Smooth muscle cell (in vitro differentiated cells): ENCODE data around the gene ZFR. TPM values are rescaled to one million over a fixed set of nuclear protein-coding genes. Genes with fewer than 3 reads are reported as not detected.
A peak's percentile ranks its signal among the peaks of the same experiment; 100 is the strongest.

ENCODE experiments used
- DNase-seq: peaks from one replicate; lab custom pipeline; 2025; ENCODE audit not compliant: unreplicated experiment; lab: John Stamatoyannopoulos, UW
- H2AFZ ChIP-seq: fragments of 200-600 bp; sonication (generic); 2 replicates; pipeline ENCODE4 v1.6.0; 2016; ENCODE audit warnings: antibody characterized with exemption, low read depth, mild to moderate bottlenecking
- H3F3A ChIP-seq: fragments of 200-600 bp; sonication (generic); 2 replicates; pipeline ENCODE4 v1.6.0; 2017; ENCODE audit warnings: antibody characterized with exemption, low read depth
- H3K27ac ChIP-seq: fragments of 200-600 bp; sonication (generic); 2 replicates; pipeline ENCODE4 v1.5.1; 2016; ENCODE audit warnings: low read depth, mild to moderate bottlenecking
- H3K27me3 ChIP-seq: fragments of 200-600 bp; sonication (generic); 2 replicates; pipeline ENCODE4 v1.6.1; 2016; ENCODE audit warnings: low read depth, mild to moderate bottlenecking
- H3K36me3 ChIP-seq: fragments of 200-600 bp; sonication (generic); 2 replicates; pipeline ENCODE4 v1.5.1; 2016; ENCODE audit warnings: low read depth
- H3K4me1 ChIP-seq: fragments of 200-600 bp; sonication (generic); 2 replicates; pipeline ENCODE4 v1.5.1; 2016; ENCODE audit warnings: low read depth
- H3K4me2 ChIP-seq: fragments of 200-600 bp; sonication (generic); 2 replicates; pipeline ENCODE4 v1.6.0; 2016; ENCODE audit warnings: mild to moderate bottlenecking
- H3K4me3 ChIP-seq: fragments of 200-600 bp; sonication (generic); 2 replicates; pipeline ENCODE4 v1.5.1; 2016; ENCODE audit warnings: mild to moderate bottlenecking
- H3K79me2 ChIP-seq: fragments of 200-600 bp; sonication (generic); 2 replicates; pipeline ENCODE4 v1.6.0; 2016; ENCODE audit warnings: low read depth, mild to moderate bottlenecking
- H3K9ac ChIP-seq: fragments of 200-600 bp; sonication (generic); 2 replicates; pipeline ENCODE4 v1.6.0; 2016; ENCODE audit warnings: low read depth
- H3K9me3 ChIP-seq: fragments of 200-600 bp; sonication (generic); replicated peaks from 2 replicates; pipeline ENCODE4 v1.5.1; 2016; ENCODE audit warnings: low read depth
- H4K20me1 ChIP-seq: fragments of 200-600 bp; sonication (generic); 2 replicates; pipeline ENCODE4 v1.6.0; 2016; ENCODE audit warnings: low read depth
- CTCF ChIP-seq: fragments of 200-600 bp; sonication (generic); IDR thresholded peaks from 2 replicates; pipeline ENCODE4 v1.5.1; 2017; ENCODE audit warnings: borderline replicate concordance, mild to moderate bottlenecking, antibody characterized with exemption; ENCODE audit not compliant: insufficient read depth, poor library complexity, severe bottlenecking
- WGBS: methylation state at CpG from one replicate; pipeline ENCODE4 v1.1.7; 2016; ENCODE audit warnings: low lambda C conversion rate; 5-methylcytosine and 5-hydroxymethylcytosine counted together
- polyA plus RNA-seq: library from polyadenylated mRNA; unstranded; fragments of >200 nt; fragmentation: Nextera tagmentation; extraction: Ambion mirVana; gene quantifications from 2 replicates; pipeline ENCODE4 v1.2.1, GENCODE V29; 2016
- total RNA-seq: library from RNA; depleted of rRNA; stranded (reverse); fragments of >200 nt; gene quantifications from 2 replicates; pipeline ENCODE4 v1.2.3, GENCODE V29; 2014

Gene ZFR
- total and polyA plus RNA-seq, 2 experiments from 2014 or later: 54.9 to 80.2 TPM

GRCh38 chr5:32329395-32329834 lies 115.1 kb downstream of the ZFR start:
- H3K79me2 ChIP-seq: no peaks in the 10 kb centered on the region
- no peaks in the 10 kb centered on the region for H3K4me1 ChIP-seq
- H3K27me3 ChIP-seq: no peaks in the 10 kb centered on the region
- H3K9ac ChIP-seq: no peak overlapping the region
- no peak overlapping the region for H3K4me2 ChIP-seq
- no peaks in the 10 kb centered on the region for H3K9me3 ChIP-seq
- no peaks in the 10 kb centered on the region for H3F3A ChIP-seq
- peak; percentile 8 for DNase-seq
- TF ChIP-seq CTCF: peak; percentile 51
- H3K36me3 ChIP-seq: no peaks in the 10 kb centered on the region
- no peak overlapping the region for H3K27ac ChIP-seq
- H2AFZ ChIP-seq: no peak overlapping the region
- WGBS: 39% methylated on average over 10 of the region's 10 CpGs
- H4K20me1 ChIP-seq: no peaks in the 10 kb centered on the region
- H3K4me3 ChIP-seq: no peak overlapping the region

GRCh38 chr5:32326216-32326772 lies 118.2 kb downstream of the ZFR start:
- Histone ChIP-seq H2AFZ (no peak overlapping the region), H3K4me1 (no peaks in the 10 kb centered on the region), H3K9me3 (no peaks in the 10 kb centered on the region), H3K79me2 (no peaks in the 10 kb centered on the region), H3F3A (no peaks in the 10 kb centered on the region), H3K36me3 (no peaks in the 10 kb centered on the region), H4K20me1 (no peaks in the 10 kb centered on the region), H3K27me3 (no peaks in the 10 kb centered on the region), H3K4me2 (no peak overlapping the region), H3K27ac (no peak overlapping the region), H3K9ac (no peak overlapping the region), H3K4me3 (no peak overlapping the region)
- DNase-seq: no peak
- WGBS: 73% methylated on average over 3 of the region's 3 CpGs
- TF ChIP-seq CTCF: no peak

- WGBS: 100% methylated on average over 2 of the region's 4 CpGs
- H3F3A ChIP-seq: no peaks in the 10 kb centered on the region
- no peak for TF ChIP-seq CTCF
- no peak overlapping the region for H3K9ac ChIP-seq
- no peak overlapping the region for H2AFZ ChIP-seq
- H3K4me2 ChIP-seq: no peak overlapping the region
- no peaks in the 10 kb centered on the region for H3K9me3 ChIP-seq
- no peak overlapping the region for H3K4me3 ChIP-seq
- DNase-seq: no peak
- H3K4me1 ChIP-seq: no peaks in the 10 kb centered on the region
- H4K20me1 ChIP-seq: no peaks in the 10 kb centered on the region
- no peaks in the 10 kb centered on the region for H3K36me3 ChIP-seq
- no peaks in the 10 kb centered on the region for H3K79me2 ChIP-seq
- H3K27me3 ChIP-seq: no peaks in the 10 kb centered on the region
- H3K27ac ChIP-seq: no peak overlapping the region
Observed at GRCh38 chr5:32325616-32326015, 118.9 kb downstream of the ZFR start.

GRCh38 chr5:32325062-32325461 lies 119.5 kb downstream of the ZFR start:
- no peaks in the 10 kb centered on the region for H3K79me2 ChIP-seq
- H3K4me3 ChIP-seq: no peak overlapping the region
- H3K27me3 ChIP-seq: no peaks in the 10 kb centered on the region
- no peaks in the 10 kb centered on the region for H3K9me3 ChIP-seq
- no peak overlapping the region for H3K4me2 ChIP-seq
- DNase-seq: no peak
- H3K27ac ChIP-seq: no peak overlapping the region
- H3K4me1 ChIP-seq: no peaks in the 10 kb centered on the region
- no peak overlapping the region for H3K9ac ChIP-seq
- TF ChIP-seq CTCF: no peak
- no peaks in the 10 kb centered on the region for H4K20me1 ChIP-seq
- no peaks in the 10 kb centered on the region for H3K36me3 ChIP-seq
- WGBS: 70% methylated on average over 3 of the region's 3 CpGs
- no peaks in the 10 kb centered on the region for H3F3A ChIP-seq
- H2AFZ ChIP-seq: no peak overlapping the region
